Ishikawa (cell line): ENCODE results near the gene CNNM1.

Experiments
- CEBPB ChIP-seq: IDR thresholded peaks from 2 replicates; pipeline ENCODE4 v1.6.1; 2012
- CREB1 ChIP-seq: IDR thresholded peaks from 2 replicates; pipeline ENCODE4 v1.6.1; 2012; ENCODE audit warnings: low read depth
- EGR1 ChIP-seq: IDR thresholded peaks from 2 replicates; pipeline ENCODE4 v1.6.1; 2012
- EP300 ChIP-seq: IDR thresholded peaks from 2 replicates; pipeline ENCODE4 v1.6.1; 2012; ENCODE audit warnings: borderline replicate concordance
- FOXM1 ChIP-seq: IDR thresholded peaks from 2 replicates; pipeline ENCODE4 v1.6.1; 2012; ENCODE audit warnings: low read depth, borderline replicate concordance
- MAX ChIP-seq: IDR thresholded peaks from 2 replicates; pipeline ENCODE4 v1.6.1; 2012
- NFIC ChIP-seq: IDR thresholded peaks from 2 replicates; pipeline ENCODE4 v1.6.1; 2012
- RAD21 ChIP-seq: IDR thresholded peaks from 2 replicates; pipeline ENCODE4 v1.6.1; 2012; ENCODE audit warnings: low read depth
- REST ChIP-seq: IDR thresholded peaks from 2 replicates; pipeline ENCODE4 v1.6.1; 2012; ENCODE audit warnings: low read depth, mild to moderate bottlenecking
- TAF1 ChIP-seq: IDR thresholded peaks from 2 replicates; pipeline ENCODE4 v1.6.1; 2012; ENCODE audit warnings: low read depth, mild to moderate bottlenecking
- TCF12 ChIP-seq: IDR thresholded peaks from 2 replicates; pipeline ENCODE4 v1.6.1; 2012; ENCODE audit warnings: low read depth
- TEAD4 ChIP-seq: IDR thresholded peaks from 2 replicates; pipeline ENCODE4 v1.6.1; 2012
- YY1 ChIP-seq: IDR thresholded peaks from 2 replicates; pipeline ENCODE4 v1.6.1; 2012; ENCODE audit warnings: low read depth
- ZBTB7A ChIP-seq: IDR thresholded peaks from 2 replicates; pipeline ENCODE4 v1.6.1; 2012; ENCODE audit warnings: low read depth
- TF ChIP-seq, protein P1 (sequence below): IDR thresholded peaks from 2 replicates; pipeline ENCODE4 v1.6.1; 2012

CNNM1 gene

GRCh38 chr10:99431190-99431760 is 102.1 kb downstream of the CNNM1 start:
- no peak for TF ChIP-seq EP300
- TF ChIP-seq, protein P1, sequence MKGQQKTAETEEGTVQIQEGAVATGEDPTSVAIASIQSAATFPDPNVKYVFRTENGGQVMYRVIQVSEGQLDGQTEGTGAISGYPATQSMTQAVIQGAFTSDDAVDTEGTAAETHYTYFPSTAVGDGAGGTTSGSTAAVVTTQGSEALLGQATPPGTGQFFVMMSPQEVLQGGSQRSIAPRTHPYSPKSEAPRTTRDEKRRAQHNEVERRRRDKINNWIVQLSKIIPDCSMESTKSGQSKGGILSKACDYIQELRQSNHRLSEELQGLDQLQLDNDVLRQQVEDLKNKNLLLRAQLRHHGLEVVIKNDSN, result no peak
- TF ChIP-seq ZBTB7A, result no peak
- TF ChIP-seq CEBPB, result no peak
- no peak for TF ChIP-seq REST
- no peak for TF ChIP-seq CREB1
- TF ChIP-seq TEAD4, result no peak
- TF ChIP-seq NFIC, result no peak; the same call in 1 of the 2 replicates
- TF ChIP-seq TCF12, result no peak
- TF ChIP-seq MAX, result no peak; the same call in none of the 2 replicates

DNA sequence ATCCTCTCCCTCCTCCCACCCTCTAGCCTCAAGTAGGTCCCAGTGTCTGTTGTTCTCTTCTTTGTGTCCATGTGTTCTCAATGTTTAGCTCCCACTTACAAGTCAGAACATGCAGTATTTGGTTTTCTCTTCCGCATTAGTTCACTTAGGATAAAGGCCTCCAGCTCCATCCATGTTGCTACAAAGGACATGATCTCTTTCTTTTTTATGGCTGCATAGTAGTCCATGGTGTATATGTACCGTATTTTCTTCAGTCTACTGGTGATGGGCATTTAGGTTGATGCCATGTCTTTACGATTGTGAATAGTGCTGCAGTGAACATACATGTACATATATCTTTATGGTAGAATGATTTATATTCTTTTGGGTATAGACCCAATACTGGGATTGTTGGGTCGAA is 102.9 kb downstream of the CNNM1 start:
- TF ChIP-seq REST (no peak), TEAD4 (no peak), EP300 (no peak), TAF1 (no peak), MAX (no peak), YY1 (no peak), EGR1 (no peak), ZBTB7A (no peak), TCF12 (no peak), NFIC (no peak), CREB1 (no peak), FOXM1 (no peak), CEBPB (no peak)
- TF ChIP-seq, protein P1, result no peak

GRCh38 chr10:99432881-99433280 is 103.7 kb downstream of the CNNM1 start:
- TF ChIP-seq TEAD4, result no peak
- no peak for TF ChIP-seq EP300
- TF ChIP-seq REST, result no peak
- TF ChIP-seq YY1, result no peak
- TF ChIP-seq, protein P1, result no peak
- TF ChIP-seq EGR1, result no peak
- TF ChIP-seq MAX, result no peak
- no peak for TF ChIP-seq TCF12
- TF ChIP-seq TAF1, result no peak
- no peak for TF ChIP-seq CEBPB
- TF ChIP-seq CREB1, result no peak
- TF ChIP-seq ZBTB7A, result no peak

DNA sequence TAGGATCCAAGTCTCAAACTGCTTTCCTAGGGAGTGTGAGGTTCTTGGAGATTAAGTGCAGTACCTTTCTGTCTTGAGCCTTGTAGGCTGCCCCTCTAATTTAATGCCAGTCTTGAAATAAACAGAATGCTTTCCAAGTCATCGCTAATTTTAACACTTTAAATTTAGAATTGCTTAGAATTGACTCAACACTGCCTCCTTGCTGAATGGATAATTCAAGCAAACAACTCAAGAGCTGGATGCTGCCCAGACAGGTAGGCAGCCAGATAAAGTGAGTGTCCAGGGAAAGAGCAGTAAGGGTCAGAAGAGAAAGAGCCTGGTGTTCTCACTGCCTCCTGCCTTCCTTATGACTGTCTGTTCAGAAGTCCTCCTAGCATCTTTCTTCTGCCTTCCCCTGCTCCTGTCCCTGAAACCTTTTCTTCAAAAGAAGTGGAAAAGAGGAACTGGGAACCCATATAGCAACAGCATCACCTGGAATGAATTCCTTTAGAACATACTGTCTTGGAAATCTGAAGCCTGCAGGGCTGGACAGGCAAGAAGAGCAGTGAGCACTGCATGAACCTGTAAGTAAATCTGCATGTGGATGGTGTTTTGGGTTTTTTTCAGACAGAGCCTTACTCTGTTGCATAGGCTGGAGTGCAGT is 104.3 kb downstream of the CNNM1 start:
- no peak for TF ChIP-seq YY1
- peak; percentile 15; the same call in 1 of the 2 replicates for TF ChIP-seq RAD21
